Measurements from ENCODE around the gene ZNF569.
A peak's percentile ranks its signal among the peaks of the same experiment; 100 is the strongest.
"Not testable (repeated sequence)": the region's sequence is repeated elsewhere in the genome, so short reads cannot be mapped to it uniquely, and the experiment has no call there.

The ZNF569 gene

DNA sequence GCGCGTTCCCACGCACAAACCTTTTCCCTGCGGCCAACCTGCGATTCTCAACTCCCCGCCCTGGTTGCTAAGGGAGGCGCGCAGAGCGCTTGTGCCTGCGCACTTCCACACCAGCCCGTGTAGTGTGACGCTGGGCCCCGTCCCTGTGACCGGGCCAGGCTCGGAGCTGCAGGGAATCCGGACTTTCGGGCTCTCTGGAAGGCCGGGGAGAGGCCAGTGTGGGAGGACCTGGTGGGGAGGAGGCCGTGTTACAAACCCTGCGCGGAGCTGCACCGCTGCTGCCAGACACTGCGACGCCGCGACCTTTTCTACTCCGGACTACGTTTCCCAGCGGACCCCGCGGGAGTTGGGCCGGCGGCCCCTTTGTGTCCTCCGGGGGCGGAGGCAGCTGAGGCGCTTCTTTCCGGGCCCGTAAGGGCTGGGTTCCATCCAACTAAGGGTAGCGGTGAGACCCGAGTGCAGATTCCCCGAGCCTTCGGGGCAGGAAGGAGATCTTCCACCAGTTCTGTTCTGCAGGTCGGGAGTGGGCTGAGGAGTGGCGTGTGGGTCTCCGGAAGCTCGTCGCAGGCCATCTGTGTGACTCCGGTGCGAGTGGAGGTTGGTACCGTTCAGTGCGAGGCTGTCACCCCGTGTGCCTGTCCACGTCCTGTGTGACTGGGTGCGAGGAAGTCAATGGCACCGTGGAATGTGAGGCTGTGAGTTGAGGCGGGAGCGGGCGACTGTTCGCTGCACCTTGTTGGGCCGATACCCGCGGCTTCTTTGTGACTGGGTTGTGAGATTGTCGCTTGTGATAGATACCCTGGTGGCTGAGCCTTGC, 1.9 kb upstream of the ZNF569 start, which contains the start of gene ZNF570:
TSS of gene ZNF570 (plus strand) at position 396 of the 817 bp plus-strand sequence. CDS start 999 bp downstream, outside the sequence.
- Histone ChIP-seq H3K4me3 (ENCODE audit: low read length) (peak within 1 kb of the TSS; percentile 93), H3K36me3 (ENCODE audit: control insufficient read depth, insufficient read depth, low read length, severe bottlenecking) (peaks cover 27% of the 10 kb centered on the region), H3K4me1 (ENCODE audit: control insufficient read depth, insufficient read depth, low read length) (peaks cover 14% of the 10 kb centered on the region), H3K9me3 (ENCODE audit: control insufficient read depth, low read length) (peaks cover 24% of the 10 kb centered on the region), H3K9ac (ENCODE audit: low read length) (peak within 1 kb of the TSS; percentile 92), H3K27me3 (replicated peaks; ENCODE audit: control insufficient read depth, insufficient read depth, low read length) (no peaks in the 10 kb centered on the region)
- DNase-seq (ENCODE audit: low read depth), result peak; percentile 94

DNA sequence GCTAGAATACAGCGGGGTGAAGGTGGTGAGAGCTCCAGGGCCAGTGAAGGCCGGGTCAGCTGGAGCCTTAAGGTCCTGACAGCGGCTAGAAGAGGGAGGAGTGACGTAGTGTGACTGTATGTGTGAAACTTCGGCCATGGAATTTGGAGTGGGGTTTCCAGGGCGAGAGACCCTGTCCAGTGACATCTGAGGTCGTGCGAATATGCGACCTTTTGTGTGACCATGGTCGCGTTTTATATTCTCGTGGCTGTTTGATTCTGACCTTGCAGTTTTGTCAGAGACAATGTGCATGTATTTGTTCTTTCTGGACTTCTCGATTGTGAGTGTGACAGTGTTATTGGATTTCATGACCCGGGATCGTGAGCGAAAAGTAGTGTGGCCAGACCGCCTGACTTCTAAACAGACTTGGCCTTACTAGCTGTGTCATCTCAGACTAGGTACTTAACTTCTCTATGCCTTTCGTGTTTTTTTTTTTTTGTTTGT, 405 bp upstream of the ZNF569 start:
- no peak for DNase-seq (ENCODE audit: low read depth)
- peaks cover 15% of the 10 kb centered on the region for H3K9me3 ChIP-seq (ENCODE audit: control insufficient read depth, low read length)
- H3K4me3 ChIP-seq (ENCODE audit: low read length), result peak overlapping the region; percentile 93
- H3K4me1 ChIP-seq (ENCODE audit: control insufficient read depth, insufficient read depth, low read length), result peaks cover 14% of the 10 kb centered on the region
- H3K27me3 ChIP-seq (replicated peaks; ENCODE audit: control insufficient read depth, insufficient read depth, low read length), result no peaks in the 10 kb centered on the region
- peak overlapping the region; percentile 92 for H3K9ac ChIP-seq (ENCODE audit: low read length)
- peaks cover 34% of the 10 kb centered on the region for H3K36me3 ChIP-seq (ENCODE audit: control insufficient read depth, insufficient read depth, low read length, severe bottlenecking)

DNA sequence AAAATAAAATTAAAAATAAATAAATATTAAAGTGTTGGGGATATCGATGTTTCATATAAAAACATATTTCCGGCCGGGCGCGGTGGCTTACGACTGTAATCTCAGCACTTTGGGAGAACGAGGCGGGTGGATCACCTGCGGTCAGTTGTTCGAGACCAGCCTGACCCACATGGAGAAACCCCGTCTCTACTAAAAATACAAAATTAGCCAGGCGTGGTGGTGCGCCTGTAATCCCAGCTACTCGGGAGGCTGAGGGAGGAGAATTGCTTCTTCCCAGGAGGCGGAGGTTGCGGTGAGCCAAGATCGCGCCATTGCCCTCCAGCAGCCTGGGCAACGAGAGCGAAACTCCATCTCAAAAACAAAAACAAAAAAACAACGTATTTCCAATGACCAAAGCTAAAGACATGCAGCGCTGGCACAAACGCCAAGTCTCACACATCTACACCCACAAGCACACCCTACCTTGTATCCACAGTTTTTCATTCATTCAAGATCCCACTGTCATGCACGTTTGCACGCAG, 907 bp downstream of the ZNF569 start:
- Histone ChIP-seq H3K4me1 (ENCODE audit: control insufficient read depth, insufficient read depth, low read length) (peaks cover 14% of the 10 kb centered on the region), H3K9ac (ENCODE audit: low read length) (peak overlapping the region; percentile 92), H3K27me3 (replicated peaks; ENCODE audit: control insufficient read depth, insufficient read depth, low read length) (no peaks in the 10 kb centered on the region), H3K4me3 (ENCODE audit: low read length) (peak overlapping the region; percentile 93), H3K9me3 (ENCODE audit: control insufficient read depth, low read length) (peaks cover 23% of the 10 kb centered on the region), H3K36me3 (ENCODE audit: control insufficient read depth, insufficient read depth, low read length, severe bottlenecking) (peaks cover 36% of the 10 kb centered on the region)
- DNase-seq (ENCODE audit: low read depth), result no peak

DNA sequence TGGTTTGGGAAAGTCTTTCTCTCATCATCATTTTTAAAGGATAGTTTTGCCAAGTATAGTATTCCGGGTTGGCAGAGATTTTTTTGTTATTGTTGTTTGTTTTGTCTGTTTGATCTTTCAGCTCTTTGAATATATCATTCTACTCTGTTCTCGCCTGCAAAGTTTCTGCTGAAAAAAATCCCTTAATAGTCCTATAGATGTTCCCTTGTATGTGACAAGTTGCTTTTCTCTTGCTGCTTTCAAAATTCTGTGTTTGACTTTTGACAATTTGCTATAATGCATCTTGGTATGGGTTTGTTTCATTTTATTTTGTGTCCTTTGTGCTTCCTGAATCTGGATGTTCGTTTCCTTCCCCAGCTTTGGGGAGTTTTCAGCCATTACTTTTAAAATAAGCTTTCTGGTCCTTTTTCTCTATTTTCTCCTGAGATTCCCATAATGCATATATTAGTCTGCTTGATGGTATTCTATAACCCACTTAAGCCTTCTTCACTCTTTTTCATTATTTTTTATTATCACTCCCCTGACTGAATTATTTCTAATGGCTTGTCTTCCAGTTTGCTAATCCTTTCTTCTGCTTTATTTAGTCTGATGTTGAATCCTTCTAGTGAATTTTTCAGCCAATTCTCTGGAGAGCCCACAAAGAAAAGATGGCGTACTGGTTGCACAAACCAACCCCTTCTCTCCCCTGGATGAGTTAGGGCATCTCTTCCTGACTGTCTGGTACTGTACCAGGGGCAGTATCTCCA, 14.6 kb downstream of the ZNF569 start:
- Histone ChIP-seq H3K4me3 (ENCODE audit: low read length) (peak overlapping the region; percentile 73), H3K4me1 (ENCODE audit: control insufficient read depth, insufficient read depth, low read length) (no peaks in the 10 kb centered on the region), H3K36me3 (ENCODE audit: control insufficient read depth, insufficient read depth, low read length, severe bottlenecking) (peaks cover 48% of the 10 kb centered on the region), H3K27me3 (replicated peaks; ENCODE audit: control insufficient read depth, insufficient read depth, low read length) (no peaks in the 10 kb centered on the region), H3K9me3 (ENCODE audit: control insufficient read depth, low read length) (peaks cover 95% of the 10 kb centered on the region), H3K9ac (ENCODE audit: low read length) (no peak overlapping the region)
- DNase-seq (ENCODE audit: low read depth), result no peak

DNA sequence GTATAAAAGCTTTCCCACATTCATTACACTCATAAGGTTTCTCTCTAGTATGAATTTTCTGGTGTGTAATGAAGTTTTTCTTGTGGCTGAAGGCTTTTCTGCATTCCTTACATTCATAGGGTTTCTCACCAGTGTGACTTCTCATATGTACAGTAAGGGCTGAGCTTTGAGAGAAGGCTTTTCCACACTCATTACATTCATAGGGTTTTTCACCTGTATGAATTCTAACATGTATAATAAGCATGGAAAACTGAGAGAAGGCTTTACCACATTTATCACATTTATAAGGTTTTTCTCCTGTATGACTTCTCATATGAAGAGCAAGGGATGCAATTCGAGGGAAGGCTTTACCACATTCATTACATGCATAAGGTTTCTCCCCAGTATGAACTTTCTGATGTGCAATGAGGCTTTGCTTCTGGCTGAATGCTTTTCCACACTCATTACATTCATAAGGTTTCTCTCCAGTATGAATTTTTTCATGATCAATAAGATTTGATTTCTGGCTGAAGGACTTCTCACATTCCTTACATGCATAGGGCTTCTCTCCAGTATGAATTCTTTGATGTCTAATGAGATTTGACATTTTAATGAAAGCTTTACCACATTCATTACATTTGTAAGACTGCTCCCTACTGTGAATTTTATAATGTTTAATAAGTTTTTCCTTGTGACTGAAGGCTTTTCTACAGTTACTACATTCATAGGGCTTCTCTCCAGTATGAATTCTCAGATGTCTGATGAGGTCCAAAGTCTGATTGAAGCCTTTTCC, 53.7 kb downstream of the ZNF569 start:
- no peaks in the 10 kb centered on the region for H3K27me3 ChIP-seq (replicated peaks; ENCODE audit: control insufficient read depth, insufficient read depth, low read length)
- no peak for DNase-seq (ENCODE audit: low read depth)
- peaks cover 55% of the 10 kb centered on the region for H3K36me3 ChIP-seq (ENCODE audit: control insufficient read depth, insufficient read depth, low read length, severe bottlenecking)
- H3K4me1 ChIP-seq (ENCODE audit: control insufficient read depth, insufficient read depth, low read length), result no peaks in the 10 kb centered on the region
- peak overlapping the region; percentile 72 for H3K4me3 ChIP-seq (ENCODE audit: low read length)
- peaks cover 99% of the 10 kb centered on the region for H3K9me3 ChIP-seq (ENCODE audit: control insufficient read depth, low read length)
- H3K9ac ChIP-seq (ENCODE audit: low read length), result no peak overlapping the region

DNA sequence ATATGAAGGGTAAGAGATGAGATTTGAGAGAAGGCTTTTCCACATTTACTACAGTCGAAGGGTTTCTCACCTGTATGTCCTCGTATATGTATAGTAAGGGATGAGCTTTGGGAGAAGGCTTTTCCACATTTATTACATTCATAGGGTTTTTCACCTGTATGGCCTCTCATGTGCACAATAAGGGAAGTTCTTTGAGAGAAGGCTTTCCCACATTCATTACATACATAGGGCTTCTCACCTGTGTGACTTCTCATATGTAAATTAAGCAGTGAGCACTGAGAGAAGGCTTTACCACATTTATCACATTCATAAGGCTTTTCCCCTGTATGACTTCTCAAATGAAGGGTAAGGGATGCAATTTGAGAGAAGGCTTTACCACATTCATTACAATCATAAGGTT, 54.5 kb downstream of the ZNF569 start:
- Histone ChIP-seq H3K4me3 (ENCODE audit: low read length) (peak overlapping the region; percentile 72), H3K9me3 (ENCODE audit: control insufficient read depth, low read length) (peaks cover 100% of the 10 kb centered on the region), H3K36me3 (ENCODE audit: control insufficient read depth, insufficient read depth, low read length, severe bottlenecking) (peaks cover 51% of the 10 kb centered on the region), H3K27me3 (replicated peaks; ENCODE audit: control insufficient read depth, insufficient read depth, low read length) (no peaks in the 10 kb centered on the region), H3K4me1 (ENCODE audit: control insufficient read depth, insufficient read depth, low read length) (no peaks in the 10 kb centered on the region), H3K9ac (ENCODE audit: low read length) (no peak overlapping the region)
- DNase-seq (ENCODE audit: low read depth), result no peak

DNA sequence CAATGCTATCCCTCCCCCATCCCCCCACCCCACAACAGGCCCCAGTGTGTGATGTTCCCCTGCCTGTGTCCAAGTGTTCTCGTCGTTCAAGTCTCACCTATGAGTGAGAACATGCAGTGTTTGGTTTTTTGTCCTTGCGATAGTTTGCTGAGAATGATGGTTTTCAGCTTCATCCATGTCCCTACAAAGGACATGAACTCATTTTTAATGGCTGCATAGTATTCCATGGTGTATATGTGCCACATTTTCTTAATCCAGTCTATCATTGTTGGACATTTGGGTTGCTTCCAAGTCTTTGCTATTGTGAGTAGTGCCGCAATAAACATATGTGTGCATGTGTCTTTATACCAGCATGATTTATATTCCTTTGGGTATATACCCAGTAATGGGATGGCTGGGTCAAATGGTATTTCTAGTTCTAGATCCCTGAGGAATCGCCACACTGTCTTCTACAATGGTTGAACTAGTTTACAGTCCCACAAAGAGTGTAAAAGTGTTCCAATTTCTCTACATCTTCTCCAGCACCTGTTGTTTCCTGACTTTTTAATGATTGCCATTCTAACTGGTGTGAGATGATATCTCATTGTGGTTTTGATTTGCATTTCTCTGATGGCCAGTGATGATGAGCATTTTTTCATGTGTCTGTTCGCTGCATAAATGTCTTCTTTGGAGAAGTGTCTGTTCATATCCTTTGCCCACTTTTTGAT, 61.0 kb downstream of the ZNF569 start:
- not testable (repeated sequence) for H3K27me3 ChIP-seq (replicated peaks; ENCODE audit: control insufficient read depth, insufficient read depth, low read length); H3K36me3 ChIP-seq (ENCODE audit: control insufficient read depth, insufficient read depth, low read length, severe bottlenecking); H3K9ac ChIP-seq (ENCODE audit: low read length); H3K4me1 ChIP-seq (ENCODE audit: control insufficient read depth, insufficient read depth, low read length); H3K4me3 ChIP-seq (ENCODE audit: low read length); DNase-seq (ENCODE audit: low read depth)
- H3K9me3 ChIP-seq (ENCODE audit: control insufficient read depth, low read length), result peaks cover 86% of the 10 kb centered on the region

DNA sequence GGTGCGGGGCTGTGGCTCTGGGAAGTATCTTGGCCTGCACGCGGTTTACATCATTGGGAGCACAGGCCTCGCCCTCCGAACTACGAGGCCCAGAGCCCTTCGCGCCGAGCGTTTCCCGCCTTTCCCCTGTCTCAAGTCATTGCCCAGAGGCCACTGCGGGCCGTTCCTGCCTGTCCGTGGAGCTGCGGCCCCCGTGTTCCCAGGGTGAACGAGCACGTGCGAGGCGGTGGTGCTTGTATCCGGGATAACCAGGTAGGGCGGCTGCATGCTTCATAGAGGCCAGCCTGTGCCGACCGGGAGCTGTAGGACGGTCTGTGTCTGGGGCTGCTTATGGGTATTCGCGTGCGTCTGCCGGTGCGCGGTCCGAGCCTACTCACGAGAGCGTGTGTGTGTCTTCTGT, 63.8 kb downstream of the ZNF569 start:
- H3K9me3 ChIP-seq (ENCODE audit: control insufficient read depth, low read length), result peaks cover 84% of the 10 kb centered on the region
- no peak for DNase-seq (ENCODE audit: low read depth)

DNA sequence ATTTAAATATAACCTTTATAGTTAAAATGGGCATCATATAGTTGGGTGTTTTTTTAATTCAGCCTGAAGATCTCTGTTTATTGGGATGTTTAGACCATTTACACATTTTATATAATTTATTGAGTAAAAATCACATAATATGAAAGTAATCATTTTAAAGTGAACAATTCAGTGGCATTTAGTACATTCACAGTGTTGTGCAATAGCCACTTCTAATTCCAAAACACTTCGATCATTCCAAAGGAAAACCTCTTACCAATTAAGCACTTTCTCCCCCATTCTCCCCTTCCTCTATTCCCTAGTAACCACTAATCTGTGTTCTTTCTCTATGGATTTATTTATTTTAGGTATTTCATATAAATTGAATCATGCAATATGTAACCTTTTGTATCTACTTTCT, 66.2 kb downstream of the ZNF569 start:
- peak overlapping the region; percentile 22 for H3K4me3 ChIP-seq (ENCODE audit: low read length)
- H3K27me3 ChIP-seq (replicated peaks; ENCODE audit: control insufficient read depth, insufficient read depth, low read length), result no peaks in the 10 kb centered on the region
- no peaks in the 10 kb centered on the region for H3K36me3 ChIP-seq (ENCODE audit: control insufficient read depth, insufficient read depth, low read length, severe bottlenecking)
- DNase-seq (ENCODE audit: low read depth), result no peak
- peaks cover 87% of the 10 kb centered on the region for H3K9me3 ChIP-seq (ENCODE audit: control insufficient read depth, low read length)
- no peak overlapping the region for H3K9ac ChIP-seq (ENCODE audit: low read length)
- no peaks in the 10 kb centered on the region for H3K4me1 ChIP-seq (ENCODE audit: control insufficient read depth, insufficient read depth, low read length)

More for the DNA sequence above, 63.8 kb downstream of the ZNF569 start:
- H3K36me3 ChIP-seq (ENCODE audit: control insufficient read depth, insufficient read depth, low read length, severe bottlenecking), result no peaks in the 10 kb centered on the region
- no peaks in the 10 kb centered on the region for H3K4me1 ChIP-seq (ENCODE audit: control insufficient read depth, insufficient read depth, low read length)
- no peaks in the 10 kb centered on the region for H3K27me3 ChIP-seq (replicated peaks; ENCODE audit: control insufficient read depth, insufficient read depth, low read length)
- no peak overlapping the region for H3K9ac ChIP-seq (ENCODE audit: low read length)
- no peak overlapping the region for H3K4me3 ChIP-seq (ENCODE audit: low read length)

DNA sequence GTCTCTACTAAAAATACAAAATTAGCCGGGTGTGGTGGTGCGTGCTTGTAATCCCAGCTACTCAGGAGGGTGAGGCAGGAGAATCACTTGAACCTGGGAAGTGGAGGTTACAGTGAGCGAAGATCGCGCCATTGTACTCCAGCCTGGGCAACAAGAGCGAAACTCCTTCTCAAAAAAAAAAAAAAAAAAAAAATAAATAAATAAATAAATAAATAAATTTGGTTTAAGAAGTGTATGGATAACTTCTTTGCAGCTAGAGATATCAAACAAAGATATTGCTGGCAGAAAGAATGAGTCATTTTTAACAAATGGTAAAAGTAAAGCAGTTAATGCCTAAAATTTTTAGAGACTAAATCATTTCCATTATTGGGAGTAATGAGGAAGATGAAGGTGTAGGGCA, 75.8 kb downstream of the ZNF569 start:
- Histone ChIP-seq H3K9me3 (ENCODE audit: control insufficient read depth, low read length) (peaks cover 97% of the 10 kb centered on the region), H3K4me3 (ENCODE audit: low read length) (peak overlapping the region; percentile 35), H3K36me3 (ENCODE audit: control insufficient read depth, insufficient read depth, low read length, severe bottlenecking) (peaks cover 51% of the 10 kb centered on the region)
- not testable (repeated sequence) for H3K4me1 ChIP-seq (ENCODE audit: control insufficient read depth, insufficient read depth, low read length); DNase-seq (ENCODE audit: low read depth); H3K27me3 ChIP-seq (replicated peaks; ENCODE audit: control insufficient read depth, insufficient read depth, low read length); H3K9ac ChIP-seq (ENCODE audit: low read length)

All from adipocyte (in vitro differentiated cells).